ENCODE data around the gene MRPL46.

GRCh38 chr15:88497109-88497765, 30.0 kb upstream of the MRPL46 start:
- no peak for TF ChIP-seq CTCF (conservative IDR thresholded peaks at IDR 0.05; ENCODE audit: low read depth in 2 of 2)
- no peak for TF ChIP-seq POLR2AphosphoS5 (IDR thresholded peaks at IDR 0.05; ENCODE audit: low read depth)
- TF ChIP-seq EZH2phosphoT487 (IDR thresholded peaks at IDR 0.05; ENCODE audit: unreplicated experiment) = no peak
- TF ChIP-seq EZH2 (IDR thresholded peaks at IDR 0.05; ENCODE audit: low read depth, unreplicated experiment) = no peak
- no peak for TF ChIP-seq JUNB (IDR thresholded peaks at IDR 0.05; ENCODE audit: unreplicated experiment)
- TF ChIP-seq STAT1 (IDR thresholded peaks at IDR 0.05; ENCODE audit: unreplicated experiment) = no peak
- TF ChIP-seq CREB1 (CRISPR knock-in tag; IDR thresholded peaks at IDR 0.05; ENCODE audit: low read depth) = no peak
- no peak for TF ChIP-seq ZNF114 (CRISPR knock-in tag; IDR thresholded peaks at IDR 0.05)
- no peak for TF ChIP-seq REST (IDR thresholded peaks at IDR 0.05; ENCODE audit: unreplicated experiment)
- TF ChIP-seq NANOG (IDR thresholded peaks at IDR 0.05; ENCODE audit: borderline replicate concordance) = no peak
- no peak for TF ChIP-seq ZNF462 (CRISPR knock-in tag; IDR thresholded peaks at IDR 0.05)
- no peak for TF ChIP-seq ETS1 (IDR thresholded peaks at IDR 0.05)
